ENCODE data around the gene GALE. TPM values are rescaled to one million over a fixed set of nuclear protein-coding genes. Genes with fewer than 3 reads are reported as not detected.

GALE gene
- total RNA-seq, 1 donor from 2014 or later = 15.9 TPM

GRCh38 chr1:23799255-23799569, 1.3 kb downstream of the GALE start:
- Mint-ChIP-seq H3K9me3 (no peaks in the 10 kb centered on the region), H3K36me3 (ENCODE audit: low read depth) (peaks cover 36% of the 10 kb centered on the region), H3K4me1 (peaks cover 21% of the 10 kb centered on the region), H3K4me3 (peak overlapping the region; percentile 91), H3K27ac (no peak overlapping the region), H3K27me3 (no peaks in the 10 kb centered on the region)
- DNase-seq (no peak), ATAC-seq (ENCODE audit: low read depth) (no peak)
- TF ChIP-seq, protein P1, sequence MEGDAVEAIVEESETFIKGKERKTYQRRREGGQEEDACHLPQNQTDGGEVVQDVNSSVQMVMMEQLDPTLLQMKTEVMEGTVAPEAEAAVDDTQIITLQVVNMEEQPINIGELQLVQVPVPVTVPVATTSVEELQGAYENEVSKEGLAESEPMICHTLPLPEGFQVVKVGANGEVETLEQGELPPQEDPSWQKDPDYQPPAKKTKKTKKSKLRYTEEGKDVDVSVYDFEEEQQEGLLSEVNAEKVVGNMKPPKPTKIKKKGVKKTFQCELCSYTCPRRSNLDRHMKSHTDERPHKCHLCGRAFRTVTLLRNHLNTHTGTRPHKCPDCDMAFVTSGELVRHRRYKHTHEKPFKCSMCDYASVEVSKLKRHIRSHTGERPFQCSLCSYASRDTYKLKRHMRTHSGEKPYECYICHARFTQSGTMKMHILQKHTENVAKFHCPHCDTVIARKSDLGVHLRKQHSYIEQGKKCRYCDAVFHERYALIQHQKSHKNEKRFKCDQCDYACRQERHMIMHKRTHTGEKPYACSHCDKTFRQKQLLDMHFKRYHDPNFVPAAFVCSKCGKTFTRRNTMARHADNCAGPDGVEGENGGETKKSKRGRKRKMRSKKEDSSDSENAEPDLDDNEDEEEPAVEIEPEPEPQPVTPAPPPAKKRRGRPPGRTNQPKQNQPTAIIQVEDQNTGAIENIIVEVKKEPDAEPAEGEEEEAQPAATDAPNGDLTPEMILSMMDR (IDR thresholded peaks at IDR 0.05) = no peak
- ChIA-PET CTCF (interaction anchor here (1.2 to 1.5 kb wide), 2 partner anchors 28 to 118 kb away, joined by 3 to 4 read pairs; no protein-coding TSS in a partner anchor), POLR2A (interaction anchor here (0.6 to 3.8 kb wide), 8 partner anchors 9 to 253 kb away, joined by 4 to 34 read pairs (median 16); partner anchors contain the start of genes CNR2, HMGCL, LYPLA2 and PITHD1)
- intact Hi-C loops (cut with micrococcal nuclease) = no loop called here

DNA sequence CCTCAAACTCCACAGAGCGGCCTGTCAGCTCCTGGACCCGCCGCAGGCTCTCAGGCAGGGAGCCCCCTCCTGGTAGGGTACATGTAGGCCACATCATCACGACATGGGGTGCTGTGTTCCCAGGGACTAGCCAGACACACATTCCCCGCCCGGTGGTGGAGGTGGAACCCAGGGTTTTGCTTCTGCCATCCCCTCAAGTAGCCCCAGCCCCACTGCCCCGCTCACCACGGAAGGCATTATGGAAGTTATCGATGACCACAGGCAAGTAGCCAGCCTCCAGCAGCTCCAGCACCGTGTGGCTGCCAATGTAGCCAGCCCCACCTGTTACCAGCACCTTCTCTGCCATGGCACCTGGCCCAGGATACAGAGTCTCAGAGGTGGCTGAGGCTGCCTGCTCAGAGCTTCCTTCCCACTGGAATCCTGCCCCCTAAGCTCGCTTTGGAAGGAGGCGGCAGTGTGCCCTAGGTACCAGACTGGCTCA, 1.9 kb downstream of the GALE start:
- ATAC-seq (ENCODE audit: low read depth) (no peak), DNase-seq (no peak)
- no peaks in the 10 kb centered on the region for H3K27me3 Mint-ChIP-seq
- TF ChIP-seq, protein P1 (IDR thresholded peaks at IDR 0.05) = no peak
- H3K9me3 Mint-ChIP-seq = no peaks in the 10 kb centered on the region
- H3K4me1 Mint-ChIP-seq = peaks cover 21% of the 10 kb centered on the region
- peak overlapping the region; percentile 91 for H3K4me3 Mint-ChIP-seq
- ChIA-PET POLR2A (interaction anchor here (0.6 to 3.8 kb wide), 6 partner anchors 8 to 389 kb away, joined by 3 to 34 read pairs (median 14); partner anchors contain the start of genes LYPLA2 and PITHD1), CTCF (interaction anchor here (1.2 to 1.5 kb wide), 3 partner anchors 11 to 118 kb away, joined by 3 to 5 read pairs (median 4); no protein-coding TSS in a partner anchor)
- intact Hi-C loops (cut with micrococcal nuclease) = no loop called here
- H3K27ac Mint-ChIP-seq = no peak overlapping the region
- peaks cover 34% of the 10 kb centered on the region for H3K36me3 Mint-ChIP-seq (ENCODE audit: low read depth)

- ATAC-seq (ENCODE audit: low read depth) (no peak), DNase-seq (no peak)
- ChIA-PET CTCF (interaction anchor here (1.0 to 1.5 kb wide), 3 partner anchors 12 to 119 kb away, joined by 3 to 5 read pairs (median 3); no protein-coding TSS in a partner anchor), POLR2A (interaction anchor here (0.7 kb wide), 2 partner anchors 18 to 390 kb away, joined by 3 to 4 read pairs; no protein-coding TSS in a partner anchor)
- Mint-ChIP-seq H3K4me3 (no peak overlapping the region), H3K36me3 (ENCODE audit: low read depth) (peaks cover 42% of the 10 kb centered on the region), H3K4me1 (peaks cover 24% of the 10 kb centered on the region), H3K9me3 (no peaks in the 10 kb centered on the region), H3K27me3 (no peaks in the 10 kb centered on the region), H3K27ac (no peak overlapping the region)
- intact Hi-C loops (cut with micrococcal nuclease) = no loop called here
- TF ChIP-seq, protein P1 (IDR thresholded peaks at IDR 0.05) = no peak
Measured at GRCh38 chr1:23797478-23798448, 2.8 kb downstream of the GALE start.

DNA sequence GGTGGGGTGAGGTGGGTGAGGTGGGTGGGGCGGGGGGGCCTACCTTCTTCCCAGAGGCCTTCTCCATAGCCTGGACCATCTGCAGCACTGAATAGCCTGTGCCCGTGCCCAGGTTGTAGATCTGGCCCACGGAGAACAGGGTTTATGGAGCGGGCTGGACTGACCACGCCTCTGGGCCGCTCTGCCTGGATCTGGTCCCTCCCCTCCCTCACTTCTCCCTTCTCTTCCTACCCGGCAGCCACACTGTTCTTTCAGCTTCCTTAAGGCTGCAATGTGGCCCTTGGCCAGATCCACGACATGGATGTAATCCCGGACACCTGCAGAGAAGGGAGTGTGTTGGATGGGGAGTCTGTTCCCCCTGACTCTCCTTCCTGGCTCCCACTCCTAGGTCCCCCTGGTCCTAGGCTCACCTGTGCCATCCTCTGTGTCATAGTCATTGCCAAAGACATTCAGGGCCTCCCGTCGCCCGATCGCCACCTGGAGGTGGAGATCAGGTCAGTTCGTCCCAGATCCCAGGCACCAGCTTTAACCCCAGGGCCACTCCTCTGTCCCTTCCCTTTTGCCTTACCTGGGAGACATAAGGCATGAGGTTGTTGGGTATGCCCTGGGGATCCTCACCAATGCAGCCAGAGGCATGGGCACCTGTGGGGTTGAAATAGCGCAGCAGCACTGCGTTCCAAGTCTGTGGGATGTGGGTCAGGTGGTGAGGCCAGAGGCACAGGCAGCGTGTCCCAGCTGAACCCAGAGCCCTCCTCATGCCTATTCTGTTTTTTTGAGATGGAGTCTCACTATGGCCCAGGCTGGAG, 3.9 kb downstream of the GALE start:
- DNase-seq (no peak), ATAC-seq (ENCODE audit: low read depth) (no peak)
- CTCF ChIA-PET = interaction anchor here (1.0 kb wide), 1 partner anchor 25 kb away, joined by 3 read pairs; no protein-coding TSS in a partner anchor
- TF ChIP-seq, protein P1 (IDR thresholded peaks at IDR 0.05) = no peak
- Mint-ChIP-seq H3K4me1 (peaks cover 30% of the 10 kb centered on the region), H3K9me3 (no peaks in the 10 kb centered on the region), H3K27me3 (no peaks in the 10 kb centered on the region), H3K27ac (no peak overlapping the region), H3K36me3 (ENCODE audit: low read depth) (peaks cover 43% of the 10 kb centered on the region), H3K4me3 (no peak overlapping the region)
- intact Hi-C loops (cut with micrococcal nuclease) = no loop called here
- POLR2A ChIA-PET = interaction anchor here (0.9 to 1.7 kb wide), 3 partner anchors 13 to 163 kb away, joined by 4 to 5 read pairs (median 4); partner anchors contain the start of gene PITHD1
